Stomach (tissue), 4 donors: ENCODE measurements around the gene DPP7.

Source experiments
- POLR2A ChIP-seq, 4 donors: fragments of 450-650 bp; IDR thresholded peaks; one replicate each; pipeline ENCODE4 v1.6.1; 2016; ENCODE audit warnings: antibody characterized with exemption in 4 of 4, control low read depth in 2 of 4, mild to moderate bottlenecking in 1 of 4, moderate library complexity in 1 of 4
- POLR2AphosphoS5 ChIP-seq, 3 donors: sonication (generic); formaldehyde crosslinking; IDR thresholded peaks; one replicate each; pipeline ENCODE4 v1.6.1; 2016; ENCODE audit warnings: antibody characterized with exemption in 3 of 3

DNA sequence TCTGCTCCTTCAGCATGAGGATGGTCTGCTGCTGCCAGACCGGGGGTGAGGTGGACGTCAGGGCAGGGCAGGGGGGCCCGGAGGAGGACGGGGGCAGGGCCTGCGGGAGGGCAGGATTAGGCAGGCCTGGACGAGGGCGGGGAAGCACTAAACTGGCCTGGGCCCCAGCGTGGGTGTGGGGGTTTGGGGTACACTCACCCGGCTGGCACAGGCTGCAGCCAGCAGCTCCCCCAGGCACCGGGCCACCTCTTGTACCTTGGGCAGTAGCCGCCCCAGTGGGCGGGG lies 49.7 kb downstream of the DPP7 start:
- TF ChIP-seq POLR2AphosphoS5 (IDR thresholded peaks at IDR 0.05) (no peak), POLR2A (IDR thresholded peaks at IDR 0.05) (no peak)
